ENCODE measurements around the gene METTL27.

DNA sequence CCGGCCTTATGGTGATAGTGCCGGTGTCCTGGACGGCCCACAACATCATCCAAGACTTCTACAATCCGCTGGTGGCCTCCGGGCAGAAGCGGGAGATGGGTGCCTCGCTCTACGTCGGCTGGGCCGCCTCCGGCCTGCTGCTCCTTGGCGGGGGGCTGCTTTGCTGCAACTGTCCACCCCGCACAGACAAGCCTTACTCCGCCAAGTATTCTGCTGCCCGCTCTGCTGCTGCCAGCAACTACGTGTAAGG is 10.8 kb downstream of the METTL27 start:
- TF ChIP-seq, protein P1, sequence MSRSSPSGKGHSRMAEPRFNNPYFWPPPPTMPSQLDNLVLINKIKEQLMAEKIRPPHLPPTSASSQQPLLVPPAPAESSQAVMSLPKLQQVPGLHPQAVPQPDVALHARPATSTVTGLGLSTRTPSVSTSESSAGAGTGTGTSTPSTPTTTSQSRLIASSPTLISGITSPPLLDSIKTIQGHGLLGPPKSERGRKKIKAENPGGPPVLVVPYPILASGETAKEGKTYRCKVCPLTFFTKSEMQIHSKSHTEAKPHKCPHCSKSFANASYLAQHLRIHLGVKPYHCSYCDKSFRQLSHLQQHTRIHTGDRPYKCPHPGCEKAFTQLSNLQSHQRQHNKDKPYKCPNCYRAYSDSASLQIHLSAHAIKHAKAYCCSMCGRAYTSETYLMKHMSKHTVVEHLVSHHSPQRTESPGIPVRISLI (tag by site-specific recombination; IDR thresholded peaks at IDR 0.05) = no peak
- TF ChIP-seq ZBTB8A (tag by site-specific recombination; IDR thresholded peaks at IDR 0.05) = no peak
- no peak for TF ChIP-seq ZEB2 (tag by site-specific recombination; IDR thresholded peaks at IDR 0.05)
- TF ChIP-seq ZNF837 (tag by site-specific recombination; IDR thresholded peaks at IDR 0.05) = no peak
- no peak for TF ChIP-seq ZNF501 (tag by site-specific recombination; IDR thresholded peaks at IDR 0.05)
- TF ChIP-seq, protein P2, sequence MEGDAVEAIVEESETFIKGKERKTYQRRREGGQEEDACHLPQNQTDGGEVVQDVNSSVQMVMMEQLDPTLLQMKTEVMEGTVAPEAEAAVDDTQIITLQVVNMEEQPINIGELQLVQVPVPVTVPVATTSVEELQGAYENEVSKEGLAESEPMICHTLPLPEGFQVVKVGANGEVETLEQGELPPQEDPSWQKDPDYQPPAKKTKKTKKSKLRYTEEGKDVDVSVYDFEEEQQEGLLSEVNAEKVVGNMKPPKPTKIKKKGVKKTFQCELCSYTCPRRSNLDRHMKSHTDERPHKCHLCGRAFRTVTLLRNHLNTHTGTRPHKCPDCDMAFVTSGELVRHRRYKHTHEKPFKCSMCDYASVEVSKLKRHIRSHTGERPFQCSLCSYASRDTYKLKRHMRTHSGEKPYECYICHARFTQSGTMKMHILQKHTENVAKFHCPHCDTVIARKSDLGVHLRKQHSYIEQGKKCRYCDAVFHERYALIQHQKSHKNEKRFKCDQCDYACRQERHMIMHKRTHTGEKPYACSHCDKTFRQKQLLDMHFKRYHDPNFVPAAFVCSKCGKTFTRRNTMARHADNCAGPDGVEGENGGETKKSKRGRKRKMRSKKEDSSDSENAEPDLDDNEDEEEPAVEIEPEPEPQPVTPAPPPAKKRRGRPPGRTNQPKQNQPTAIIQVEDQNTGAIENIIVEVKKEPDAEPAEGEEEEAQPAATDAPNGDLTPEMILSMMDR (tag by site-specific recombination; IDR thresholded peaks at IDR 0.05) = no peak
- no peak for TF ChIP-seq ZNF274 (IDR thresholded peaks at IDR 0.05; ENCODE audit: low read length)
- no peak for TF ChIP-seq ZNF274 (tag by site-specific recombination; IDR thresholded peaks at IDR 0.05; ENCODE audit: borderline replicate concordance)
- TF ChIP-seq, protein P3, sequence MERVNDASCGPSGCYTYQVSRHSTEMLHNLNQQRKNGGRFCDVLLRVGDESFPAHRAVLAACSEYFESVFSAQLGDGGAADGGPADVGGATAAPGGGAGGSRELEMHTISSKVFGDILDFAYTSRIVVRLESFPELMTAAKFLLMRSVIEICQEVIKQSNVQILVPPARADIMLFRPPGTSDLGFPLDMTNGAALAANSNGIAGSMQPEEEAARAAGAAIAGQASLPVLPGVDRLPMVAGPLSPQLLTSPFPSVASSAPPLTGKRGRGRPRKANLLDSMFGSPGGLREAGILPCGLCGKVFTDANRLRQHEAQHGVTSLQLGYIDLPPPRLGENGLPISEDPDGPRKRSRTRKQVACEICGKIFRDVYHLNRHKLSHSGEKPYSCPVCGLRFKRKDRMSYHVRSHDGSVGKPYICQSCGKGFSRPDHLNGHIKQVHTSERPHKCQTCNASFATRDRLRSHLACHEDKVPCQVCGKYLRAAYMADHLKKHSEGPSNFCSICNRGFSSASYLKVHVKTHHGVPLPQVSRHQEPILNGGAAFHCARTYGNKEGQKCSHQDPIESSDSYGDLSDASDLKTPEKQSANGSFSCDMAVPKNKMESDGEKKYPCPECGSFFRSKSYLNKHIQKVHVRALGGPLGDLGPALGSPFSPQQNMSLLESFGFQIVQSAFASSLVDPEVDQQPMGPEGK (tag by site-specific recombination; IDR thresholded peaks at IDR 0.05) = no peak
- no peak for TF ChIP-seq KLF10 (tag by site-specific recombination; IDR thresholded peaks at IDR 0.05)
- no peak for TF ChIP-seq ZNF792 (tag by site-specific recombination; IDR thresholded peaks at IDR 0.05)
- TF ChIP-seq, protein P4, sequence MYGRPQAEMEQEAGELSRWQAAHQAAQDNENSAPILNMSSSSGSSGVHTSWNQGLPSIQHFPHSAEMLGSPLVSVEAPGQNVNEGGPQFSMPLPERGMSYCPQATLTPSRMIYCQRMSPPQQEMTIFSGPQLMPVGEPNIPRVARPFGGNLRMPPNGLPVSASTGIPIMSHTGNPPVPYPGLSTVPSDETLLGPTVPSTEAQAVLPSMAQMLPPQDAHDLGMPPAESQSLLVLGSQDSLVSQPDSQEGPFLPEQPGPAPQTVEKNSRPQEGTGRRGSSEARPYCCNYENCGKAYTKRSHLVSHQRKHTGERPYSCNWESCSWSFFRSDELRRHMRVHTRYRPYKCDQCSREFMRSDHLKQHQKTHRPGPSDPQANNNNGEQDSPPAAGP (tag by site-specific recombination; IDR thresholded peaks at IDR 0.05) = no peak
- TF ChIP-seq ZNF530 (tag by site-specific recombination; IDR thresholded peaks at IDR 0.05; ENCODE audit: low read depth) = no peak
- TF ChIP-seq ZNF843 (tag by site-specific recombination; IDR thresholded peaks at IDR 0.05) = no peak
- TF ChIP-seq ZNF335 (tag by site-specific recombination; conservative IDR thresholded peaks at IDR 0.05) = no peak
